Measurements from ENCODE around the gene DECR2.
"Not testable (repeated sequence)": the region's sequence is repeated elsewhere in the genome, so short reads cannot be mapped to it uniquely, and the experiment has no call there.

DECR2 gene

GRCh38 chr16:401468-402348, at the start of gene DECR2:
Gene DECR2 (plus strand): TSS chr16:401885. CDS start chr16:401964, 79 bp downstream.
- DNase-seq: peak; percentile 98

GRCh38 chr16:352547-353403, 48.9 kb upstream of the DECR2 start, which contains the start of gene AXIN1:
Gene AXIN1 (minus strand): TSS chr16:352723. CDS start chr16:347025, 5,698 bp downstream.
- peak; percentile 100 for DNase-seq

GRCh38 chr16:353404-354290, 48.0 kb upstream of the DECR2 start:
- DNase-seq: no peak

GRCh38 chr16:354291-354881, 47.3 kb upstream of the DECR2 start:
- no peak for DNase-seq

- DNase-seq: no peak
Observed at GRCh38 chr16:354971-355461, 46.7 kb upstream of the DECR2 start.

- DNase-seq: no peak
Observed at GRCh38 chr16:356741-357140, 44.9 kb upstream of the DECR2 start.

- no peak for DNase-seq
Observed at GRCh38 chr16:359067-359763, 42.5 kb upstream of the DECR2 start.

GRCh38 chr16:359871-360697, 41.6 kb upstream of the DECR2 start:
- no peak for DNase-seq

- DNase-seq: no peak
Observed at GRCh38 chr16:360698-361336, 40.9 kb upstream of the DECR2 start.

GRCh38 chr16:361341-361871, 40.3 kb upstream of the DECR2 start:
- DNase-seq: no peak

GRCh38 chr16:361872-362701, 39.6 kb upstream of the DECR2 start:
- DNase-seq: peak; percentile 63

GRCh38 chr16:362702-362999, 39.0 kb upstream of the DECR2 start:
- DNase-seq: not testable (repeated sequence)

GRCh38 chr16:363110-363765, 38.4 kb upstream of the DECR2 start:
- DNase-seq: no peak

- DNase-seq: no peak
Observed at GRCh38 chr16:363766-364490, 37.8 kb upstream of the DECR2 start.

- no peak for DNase-seq
Observed at GRCh38 chr16:364595-365491, 36.8 kb upstream of the DECR2 start.

GRCh38 chr16:366476-366875, 35.2 kb upstream of the DECR2 start:
- DNase-seq: no peak
